ENCODE measurements around the gene TMPRSS6. TPM values are rescaled to one million over a fixed set of nuclear protein-coding genes. Genes with fewer than 3 reads are reported as not detected.
A peak's percentile ranks its signal among the peaks of the same experiment; 100 is the strongest.

Gene TMPRSS6
- total and polyA plus RNA-seq, 2 of the 8 experiments (the other 6 are each of a cell fraction or from before 2014, with no cell fraction given), result 0.02 TPM; not detected in 1

- Histone ChIP-seq H4K5ac (ENCODE audit: insufficient read length, low read depth, low read length) (no peak overlapping the region), H2BK20ac (ENCODE audit: low read length) (no peak overlapping the region), H3K79me1 (ENCODE audit: low read depth, low read length) (peaks cover 10% of the 10 kb centered on the region), H3K9me3 (ENCODE audit: insufficient read depth in 2 of 2, low read depth in 1 of 2, low read length in 1 of 2) (no peaks in the 10 kb centered on the region), H3K4ac (replicated peaks; ENCODE audit: insufficient read length, low read depth, low read length) (no peak overlapping the region), H2BK120ac (replicated peaks; ENCODE audit: low read depth, low read length) (no peak overlapping the region), H3K56ac (replicated peaks; ENCODE audit: insufficient read length, low read depth, low read length) (no peak overlapping the region), H3K27me3 (replicated peaks in 1 of 4; ENCODE audit: control insufficient read depth in 3 of 4, extremely low read depth in 1 of 4, insufficient read depth in 3 of 4, low read length in 3 of 4) (no peaks in the 10 kb centered on the region), H2BK15ac (ENCODE audit: low read length) (no peak overlapping the region), H3K79me2 (ENCODE audit: control insufficient read depth in 1 of 2, insufficient read depth in 2 of 2, low read length in 2 of 2) (peaks cover 0 to 25% of the 10 kb centered on the region in 2 experiments; a peak in 3 of 4 replicates), H2BK5ac (ENCODE audit: low read depth, low read length) (no peak overlapping the region), H3K4me1 (replicated peaks in 1 of 4; ENCODE audit: control insufficient read depth in 3 of 4, insufficient read depth in 4 of 4, low read length in 3 of 4) (peaks cover 0 to 16% (median 10%) of the 10 kb centered on the region in 4 experiments; a peak in 6 of 7 replicates), H3K4me3 (ENCODE audit: extremely low read depth in 1 of 4, insufficient read depth in 2 of 4, low read depth in 3 of 4, low read length in 4 of 4) (no peak overlapping the region), H3K36me3 (ENCODE audit: control insufficient read depth in 2 of 4, insufficient read depth in 4 of 4, low read length in 3 of 4) (peaks cover 3 to 31% (median 14%) of the 10 kb centered on the region in 4 experiments; a peak in 7 of 8 replicates), H3K14ac (ENCODE audit: insufficient read length) (no peak overlapping the region), H4K20me1 (replicated peaks in 1 of 2; ENCODE audit: control insufficient read depth in 1 of 2, insufficient read depth in 2 of 2, low read length in 2 of 2) (peaks cover 12 to 36% of the 10 kb centered on the region in 2 experiments), H2AK5ac (ENCODE audit: low read depth, low read length) (peak overlapping the region; percentile 71; the same call in 1 of the 2 replicates), H3K4me2 (ENCODE audit: insufficient read depth in 1 of 2, low read depth in 2 of 2, low read length in 2 of 2) (no peak overlapping the region; a peak in 1 of 4 replicates), H3K9ac (replicated peaks in 1 of 4; ENCODE audit: extremely low read depth in 1 of 4, low read depth in 3 of 4, low read length in 3 of 4) (no peak overlapping the region), H2AFZ (ENCODE audit: low read length) (no peak overlapping the region), H3K27ac (ENCODE audit: low read depth, low read length) (no peak overlapping the region), H4K91ac (replicated peaks; ENCODE audit: insufficient read length, low read length) (no peak overlapping the region), H3K18ac (ENCODE audit: extremely low read depth, low read length) (no peak overlapping the region), H2BK12ac (ENCODE audit: low read depth, low read length) (no peak overlapping the region), H3K23me2 (ENCODE audit: low read depth, low read length) (peaks cover 11% of the 10 kb centered on the region), H4K8ac (ENCODE audit: extremely low read depth, insufficient read depth, low read length) (no peak overlapping the region), H3K23ac (ENCODE audit: insufficient read length) (no peak overlapping the region)
- FAIRE-seq (no peak), DNase-seq (ENCODE audit: low read depth in 1 of 2, low spot score in 2 of 2) (no peak)
- CTCF ChIA-PET (ENCODE audit: partially characterized antibody), result interaction anchor here (0.8 to 5.4 kb wide), 22 partner anchors 8 to 510 kb away, joined by 3 to 37 read pairs (median 4); a partner anchor contains a TSS
- POLR2A ChIA-PET (ENCODE audit: partially characterized antibody), result interaction anchor here (0.9 to 4.3 kb wide), 5 partner anchors 10 to 239 kb away, joined by 3 to 33 read pairs (median 6); no protein-coding TSS in a partner anchor
- WGBS, 2 experiments (ENCODE audit: extremely low coverage in 1 of 2, insufficient coverage in 1 of 2, insufficient read length in 1 of 2, insufficient replicate concordance in 2 of 2, low coverage in 1 of 2, low lambda C conversion rate in 2 of 2, missing lambda C conversion rate in 1 of 2), result 84% methylated on average over 3 of the region's 5 CpGs; no CpG with 5 or more reads in 1 of the 2 experiments
Observed at GRCh38 chr22:37021041-37021440, 88.5 kb downstream of the TMPRSS6 start.
